Body of pancreas (tissue), 4 donors: ENCODE measurements around the gene FAT2.

Experiments
- CTCF ChIP-seq, 7 experiments: fragments of 450-650 bp in 4 of 7; fragments of 200-600 bp in 3 of 7; sonication (generic) in 3 of 7; IDR thresholded peaks; one replicate each; pipeline ENCODE4 v1.5.1; 2016 to 2019; ENCODE audit warnings: antibody characterized with exemption in 7 of 7
- POLR2A ChIP-seq, 3 donors: fragments of 450-650 bp; IDR thresholded peaks; one replicate each; pipeline ENCODE4 v1.6.1; 2016; ENCODE audit warnings: antibody characterized with exemption in 3 of 3, mild to moderate bottlenecking in 2 of 3

- TF ChIP-seq POLR2A (IDR thresholded peaks at IDR 0.05) (no peak), CTCF (IDR thresholded peaks at IDR 0.05) (no peak)
These were observed 27.8 kb upstream of the FAT2 start for GRCh38 chr5:151618907-151619306.
